Measurements from ENCODE around the gene ODF2. TPM values are rescaled to one million over a fixed set of nuclear protein-coding genes. Genes with fewer than 3 reads are reported as not detected.

ODF2 gene
- total RNA-seq (2021; fragmentation: NEBNext Ultra II Directional; extraction: Animal tissue kit (Norgen Biotek cat#: 25700)) (17.9 and 19.9 TPM in 2 replicates), polyA plus RNA-seq (2011; rRNA removed) (5.6 and 7.6 TPM in 2 replicates), polyA minus RNA-seq (2011; rRNA and poly(A)+ RNA removed) (4.0 and 6.1 TPM in 2 replicates)
- polyA plus RNA-seq (2011; cell fraction: cytosol; rRNA removed) = 9.0 TPM
- 38.7 TPM for polyA plus RNA-seq (2011; cell fraction: nucleus; rRNA removed)
- 16.2 to 18.4 TPM (median 17.1 TPM) in 4 replicates for polyA plus RNA-seq (2012, experiment 1 of 2)
- polyA plus RNA-seq (2012, experiment 2 of 2) = 3.1 TPM
- 16.2 TPM for polyA plus RNA-seq (2013, experiment 1 of 2)
- 13.5 TPM for polyA plus RNA-seq (2013, experiment 2 of 2)
- polyA minus RNA-seq (2011; cell fraction: cytosol; rRNA and poly(A)+ RNA removed) = 4.8 TPM
- 7.0 TPM for polyA minus RNA-seq (2011; cell fraction: nucleus; rRNA and poly(A)+ RNA removed)
- long read RNA-seq, experiment 1, partial matches to known transcripts = 2 of 5 reads
- long read RNA-seq, experiment 1, other reads (novel, unspliced or antisense) = 2 of 5 reads
- long read RNA-seq, experiment 2, partial matches to known transcripts = 1 of 8 reads
- long read RNA-seq, experiment 2, other reads (novel, unspliced or antisense) = 6 of 8 reads

GRCh38 chr9:128455849-128456612, at the start of gene ODF2:
TSS of gene ODF2 (plus strand) at chr9:128456006. CDS start at chr9:128456092, 86 bp downstream.
- CTCF ChIA-PET (ENCODE audit: partially characterized antibody) = interaction anchor here (1.0 kb wide), 2 partner anchors 17 to 18 kb away, joined by 3 to 6 read pairs; no protein-coding TSS in a partner anchor
- no peak for TF ChIP-seq JUND (IDR thresholded peaks at IDR 0.05; ENCODE audit: low read length)
- 0 out of 2 replicates have a peak, but pooled peaks have one; percentile 29 for TF ChIP-seq POLR2AphosphoS5 (IDR thresholded peaks at IDR 0.05; ENCODE audit: low read depth, low read length)
- no peak for TF ChIP-seq SRF (IDR thresholded peaks at IDR 0.05; ENCODE audit: low read depth, low read length)
- no peak for TF ChIP-seq EGR1 (IDR thresholded peaks at IDR 0.05; ENCODE audit: borderline replicate concordance, low read depth, low read length)
- no peak for TF ChIP-seq EP300 (IDR thresholded peaks at IDR 0.05; ENCODE audit: borderline replicate concordance in 1 of 2, low read depth in 2 of 2, low read length in 2 of 2)
- peak; percentile 88 for TF ChIP-seq CEBPB (IDR thresholded peaks at IDR 0.05; ENCODE audit: low read depth, low read length)
- no peak for TF ChIP-seq GTF2F1 (IDR thresholded peaks at IDR 0.05; ENCODE audit: borderline replicate concordance, low read depth, low read length)
- no peak for TF ChIP-seq CHD1 (IDR thresholded peaks at IDR 0.05; ENCODE audit: low read depth, low read length)
- TF ChIP-seq NANOG (IDR thresholded peaks at IDR 0.05; ENCODE audit: insufficient read depth, low read depth, low read length, poor library complexity, severe bottlenecking) = no peak

More at GRCh38 chr9:128455849-128456612, at the start of gene ODF2:
- Histone ChIP-seq H4K20me1 (replicated peaks in 1 of 2; ENCODE audit: control insufficient read depth in 1 of 2, insufficient read depth in 2 of 2, low read length in 2 of 2) (peaks cover 14 to 16% of the 10 kb centered on the region in 2 experiments), H2BK20ac (ENCODE audit: low read length) (0 out of 2 replicates have a peak within 1 kb of the TSS, but pooled peaks have one; percentile 1), H3K23me2 (ENCODE audit: low read depth, low read length) (peaks cover 6% of the 10 kb centered on the region), H3K4me1 (replicated peaks in 1 of 4; ENCODE audit: control insufficient read depth in 3 of 4, insufficient read depth in 4 of 4, low read length in 3 of 4) (peaks cover 0 to 8% (median 5%) of the 10 kb centered on the region in 4 experiments; a peak in 5 of 7 replicates), H2AK5ac (ENCODE audit: low read depth, low read length) (0 out of 2 replicates have a peak within 1 kb of the TSS, but pooled peaks have one; percentile 9), H3K56ac (replicated peaks; ENCODE audit: insufficient read length, low read depth, low read length) (no peak within 1 kb of the TSS), H3K4ac (replicated peaks; ENCODE audit: insufficient read length, low read depth, low read length) (no peak within 1 kb of the TSS), H2BK5ac (ENCODE audit: low read depth, low read length) (no peak within 1 kb of the TSS; the same call in 1 of the 2 replicates), H2BK15ac (ENCODE audit: low read length) (no peak within 1 kb of the TSS), H3K14ac (ENCODE audit: insufficient read length) (no peak within 1 kb of the TSS), H4K5ac (ENCODE audit: insufficient read length, low read depth, low read length) (no peak within 1 kb of the TSS), H4K8ac (ENCODE audit: extremely low read depth, insufficient read depth, low read length) (no peak within 1 kb of the TSS; the same call in 1 of the 2 replicates), H3K9me3 (ENCODE audit: insufficient read depth in 2 of 2, low read depth in 1 of 2, low read length in 1 of 2) (no peaks in the 10 kb centered on the region), H3K9ac (replicated peaks in 1 of 4; ENCODE audit: extremely low read depth in 1 of 4, low read depth in 3 of 4, low read length in 3 of 4) (peak within 1 kb of the TSS in 3 of 4 experiments; percentile 25 to 58 (median 26); a peak in 3 of 7 replicates), H4K91ac (replicated peaks; ENCODE audit: insufficient read length, low read length) (no peak within 1 kb of the TSS), H3K23ac (ENCODE audit: insufficient read length) (no peak within 1 kb of the TSS), H2BK120ac (replicated peaks; ENCODE audit: low read depth, low read length) (no peak within 1 kb of the TSS), H3K27me3 (replicated peaks in 1 of 4; ENCODE audit: control insufficient read depth in 3 of 4, extremely low read depth in 1 of 4, insufficient read depth in 3 of 4, low read length in 3 of 4) (peaks cover 18 to 50% (median 43%) of the 10 kb centered on the region in 4 experiments), H3K4me3 (ENCODE audit: extremely low read depth in 1 of 4, insufficient read depth in 2 of 4, low read depth in 3 of 4, low read length in 4 of 4) (peak within 1 kb of the TSS; percentile 57 to 74 (median 70)), H2AFZ (ENCODE audit: low read length) (peak within 1 kb of the TSS; percentile 97), H3K79me1 (ENCODE audit: low read depth, low read length) (no peaks in the 10 kb centered on the region), H2BK12ac (ENCODE audit: low read depth, low read length) (no peak within 1 kb of the TSS), H3K79me2 (ENCODE audit: control insufficient read depth in 1 of 2, insufficient read depth in 2 of 2, low read length in 2 of 2) (no peaks in the 10 kb centered on the region), H3K27ac (ENCODE audit: low read depth, low read length) (no peak within 1 kb of the TSS), H3K4me2 (ENCODE audit: insufficient read depth in 1 of 2, low read depth in 2 of 2, low read length in 2 of 2) (peak within 1 kb of the TSS; percentile 78 to 93), H3K36me3 (ENCODE audit: control insufficient read depth in 2 of 4, insufficient read depth in 4 of 4, low read length in 3 of 4) (peaks cover 0 to 2% (median 0%) of the 10 kb centered on the region in 4 experiments; a peak in 1 of 8 replicates), H3K18ac (ENCODE audit: extremely low read depth, low read length) (peak within 1 kb of the TSS; percentile 71; the same call in 1 of the 2 replicates)
- no peak for FAIRE-seq
- DNase-seq (ENCODE audit: low read depth in 1 of 2, low spot score in 2 of 2) = peak; percentile 82 to 99
- 2% methylated on average over 51 of the region's 82 CpGs; no CpG with 5 or more reads in 1 of the 2 experiments for WGBS, 2 experiments (ENCODE audit: extremely low coverage in 1 of 2, insufficient coverage in 1 of 2, insufficient read length in 1 of 2, insufficient replicate concordance in 2 of 2, low coverage in 1 of 2, low lambda C conversion rate in 2 of 2, missing lambda C conversion rate in 1 of 2)
- POLR2A ChIA-PET (ENCODE audit: partially characterized antibody) = interaction anchor here (0.7 to 1.3 kb wide), 2 partner anchors 97 to 121 kb away, joined by 3 to 5 read pairs; partner anchors contain the start of gene SPTAN1

All from H1 (cell line).